Cardiac fibroblast (primary cell): ENCODE data around the gene CREB1.

ENCODE experiments used
- DNase-seq, 2 donors: peaks; one replicate each; pipeline versions ENCODE4 v3.0.0 to v3.0.0-alpha.2; 2010; ENCODE audit warnings: low read depth in 2 of 2
- H3K4me3 ChIP-seq, 2 donors: replicated peaks in 1 of 2; 1 replicate in 1 of 2; 2 replicates in 1 of 2; pipeline ENCODE4 v1.5.1; 2011; ENCODE audit warnings: low read depth in 2 of 2, low read length in 2 of 2, mild to moderate bottlenecking in 2 of 2, moderate library complexity in 1 of 2
- CTCF ChIP-seq: IDR thresholded peaks from one replicate; pipeline ENCODE4 v1.5.1; 2011; ENCODE audit warnings: low read depth, mild to moderate bottlenecking, low read length, inconsistent platforms

Gene CREB1

GRCh38 chr2:207502577-207503198 is 27.1 kb upstream of the CREB1 start:
- no peak for DNase-seq
- no peak overlapping the region for H3K4me3 ChIP-seq
- no peak for TF ChIP-seq CTCF

- DNase-seq, result peak; percentile 75 to 92
- no peak overlapping the region for H3K4me3 ChIP-seq
- no peak for TF ChIP-seq CTCF
These were observed 26.5 kb upstream of the CREB1 start for GRCh38 chr2:207503234-207503633.

- TF ChIP-seq CTCF, result peak; percentile 2
- peak; percentile 59 to 88 for DNase-seq
- no peak overlapping the region for H3K4me3 ChIP-seq
These were observed 25.1 kb upstream of the CREB1 start for GRCh38 chr2:207504513-207505170.

- H3K4me3 ChIP-seq, result no peak overlapping the region
These were observed 24.6 kb upstream of the CREB1 start for GRCh38 chr2:207505171-207505570.

GRCh38 chr2:207505728-207506127 is 24.0 kb upstream of the CREB1 start:
- no peak for TF ChIP-seq CTCF
- peak; percentile 82 to 94 for DNase-seq
- H3K4me3 ChIP-seq, result no peak overlapping the region

More at GRCh38 chr2:207505171-207505570, 24.6 kb upstream of the CREB1 start:
- TF ChIP-seq CTCF, result no peak
- DNase-seq, result peak in 1 of 2 donors; percentile 68

- H3K4me3 ChIP-seq, result no peak overlapping the region
- TF ChIP-seq CTCF, result no peak
- DNase-seq, result no peak
These were observed 23.3 kb upstream of the CREB1 start for GRCh38 chr2:207506426-207506825.
